ENCODE measurements around the gene AP2S1. TPM values are rescaled to one million over a fixed set of nuclear protein-coding genes. Genes with fewer than 3 reads are reported as not detected.

The AP2S1 gene
- total and polyA plus RNA-seq, 3 donors from 2014 or later, result 121 to 140 (median 127) TPM

- H3K27ac ChIP-seq, result no peak overlapping the region
- H3K36me3 ChIP-seq (ENCODE audit: low read depth, missing control alignments), result no peaks in the 10 kb centered on the region
- H3K4me1 ChIP-seq, result peaks cover 23% of the 10 kb centered on the region
- H3K4me3 ChIP-seq, result no peak overlapping the region
- 90 to 92% methylated on average over 4 of the region's 4 CpGs for WGBS, 2 donors
- H3K9me3 ChIP-seq, result no peaks in the 10 kb centered on the region
- no peak for TF ChIP-seq POLR2A (IDR thresholded peaks at IDR 0.05)
- no peak for TF ChIP-seq CTCF (IDR thresholded peaks at IDR 0.05)
- intact Hi-C loops (cut with DNase I; ENCODE audit: low total_unique reads), result no loop called here
- DNase-seq, result no peak
- no peaks in the 10 kb centered on the region for H3K27me3 ChIP-seq
Observed at GRCh38 chr19:46868025-46868802, 17.6 kb upstream of the AP2S1 start.

DNA sequence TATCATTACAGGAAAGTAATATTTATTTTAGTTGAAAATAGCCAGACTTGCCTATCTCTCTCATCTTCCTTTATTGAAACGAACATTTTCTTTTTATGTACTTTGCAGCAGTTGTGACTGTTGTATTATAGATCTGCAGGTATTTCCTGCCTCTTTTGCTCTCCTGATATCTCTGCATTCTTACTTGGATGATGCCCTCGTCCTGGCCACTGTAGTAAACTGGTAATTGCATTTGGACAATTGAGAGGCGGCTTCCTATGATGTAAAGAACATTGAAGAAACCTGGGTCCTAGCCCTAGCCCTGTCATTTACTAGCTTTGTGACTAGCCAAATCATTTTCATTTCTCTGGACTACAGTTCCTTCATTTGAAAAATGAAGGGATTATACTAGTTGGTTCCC lies 16.5 kb upstream of the AP2S1 start:
- Histone ChIP-seq H3K36me3 (ENCODE audit: low read depth, missing control alignments) (no peaks in the 10 kb centered on the region), H3K9me3 (no peaks in the 10 kb centered on the region), H3K27ac (no peak overlapping the region), H3K27me3 (no peaks in the 10 kb centered on the region), H3K4me3 (no peak overlapping the region), H3K4me1 (peaks cover 33% of the 10 kb centered on the region)
- intact Hi-C loops (cut with DNase I; ENCODE audit: low total_unique reads), result no loop called here
- TF ChIP-seq POLR2A (IDR thresholded peaks at IDR 0.05) (no peak), CTCF (IDR thresholded peaks at IDR 0.05) (no peak)
- WGBS, 2 donors, result 59 to 63% methylated on average over 3 of the region's 3 CpGs
- DNase-seq, result no peak

- DNase-seq, result no peak
- intact Hi-C loops (cut with DNase I; ENCODE audit: low total_unique reads), result no loop called here
- Histone ChIP-seq H3K4me3 (no peak overlapping the region), H3K27me3 (no peaks in the 10 kb centered on the region), H3K36me3 (ENCODE audit: low read depth, missing control alignments) (no peaks in the 10 kb centered on the region), H3K4me1 (peaks cover 35% of the 10 kb centered on the region), H3K27ac (no peak overlapping the region), H3K9me3 (no peaks in the 10 kb centered on the region)
- 54 to 60% methylated on average over 3 of the region's 3 CpGs for WGBS, 2 donors
- TF ChIP-seq CTCF (IDR thresholded peaks at IDR 0.05) (no peak), POLR2A (IDR thresholded peaks at IDR 0.05) (no peak)
Observed at GRCh38 chr19:46866407-46867136, 15.9 kb upstream of the AP2S1 start.

- H3K4me1 ChIP-seq, result peaks cover 42% of the 10 kb centered on the region
- DNase-seq, result peak; percentile 16
- H3K27ac ChIP-seq, result peak overlapping the region in 1 of 2 donors; percentile 1
Observed at GRCh38 chr19:46863818-46864629, 13.4 kb upstream of the AP2S1 start.

More at GRCh38 chr19:46863818-46864629, 13.4 kb upstream of the AP2S1 start:
- H3K36me3 ChIP-seq (ENCODE audit: low read depth, missing control alignments), result no peaks in the 10 kb centered on the region
- intact Hi-C loops (cut with DNase I; ENCODE audit: low total_unique reads), result no loop called here
- 12 to 15% methylated on average over 4 to 6 of the region's 6 CpGs for WGBS, 2 donors
- no peak overlapping the region for H3K4me3 ChIP-seq
- TF ChIP-seq CTCF (IDR thresholded peaks at IDR 0.05) (no peak), POLR2A (IDR thresholded peaks at IDR 0.05) (no peak)
- H3K27me3 ChIP-seq, result no peaks in the 10 kb centered on the region
- H3K9me3 ChIP-seq, result no peaks in the 10 kb centered on the region
